HFFc6 (cell line): Measurements from ENCODE around the gene RELN. TPM values are rescaled to one million over a fixed set of nuclear protein-coding genes. Genes with fewer than 3 reads are reported as not detected.

Source experiments
- DNase-seq: peaks from one replicate; pipeline ENCODE4 v3.0.0-alpha.2; 2018
- H3K27ac Mint-ChIP-seq: 2 replicates; pipeline ENCODE4 v1.8.0; 2020; ENCODE audit warnings: mild to moderate bottlenecking, mixed read lengths
- H3K27me3 Mint-ChIP-seq: 2 replicates; pipeline ENCODE4 v1.8.0; 2021; ENCODE audit warnings: mild to moderate bottlenecking, moderate library complexity, mixed read lengths; ENCODE audit not compliant: insufficient read depth
- H3K36me3 Mint-ChIP-seq: 2 replicates; pipeline ENCODE4 v1.8.0; 2021; ENCODE audit warnings: low read depth, mixed read lengths
- H3K4me1 Mint-ChIP-seq: 2 replicates; pipeline ENCODE4 v1.8.0; 2020; ENCODE audit warnings: low read depth, mixed read lengths
- H3K4me3 Mint-ChIP-seq: 2 replicates; pipeline ENCODE4 v1.8.0; 2020; ENCODE audit warnings: mild to moderate bottlenecking, moderate library complexity, mixed read lengths
- H3K9me3 Mint-ChIP-seq: 2 replicates; pipeline ENCODE4 v1.8.0; 2020; ENCODE audit warnings: mild to moderate bottlenecking, mixed read lengths
- total RNA-seq, 6 experiments: library from RNA; stranded (reverse); fragmentation: NEBNext Ultra II Directional; extraction: Animal tissue kit (Norgen Biotek cat#: 25700); gene quantifications; 2 replicates in 1 of 6; 3 replicates in 5 of 6; pipeline ENCODE4 v1.2.3, GENCODE V29; 2021
- TF ChIP-seq, protein P1 (sequence below): fragments of 200-600 bp; sonication (generic); IDR thresholded peaks from 2 replicates; pipeline ENCODE4 v1.5.0; 2021; ENCODE audit warnings: antibody characterized with exemption, mild to moderate bottlenecking

Gene RELN
- total RNA-seq, 6 experiments from 2014 or later: 0.02 to 0.24 (median 0.03) TPM

- Mint-ChIP-seq H3K4me1 (peaks cover 6% of the 10 kb centered on the region), H3K4me3 (no peak overlapping the region), H3K27me3 (peaks cover 26% of the 10 kb centered on the region)
These were observed 1.9 kb upstream of the RELN start for GRCh38 chr7:103991406-103991805.

DNA sequence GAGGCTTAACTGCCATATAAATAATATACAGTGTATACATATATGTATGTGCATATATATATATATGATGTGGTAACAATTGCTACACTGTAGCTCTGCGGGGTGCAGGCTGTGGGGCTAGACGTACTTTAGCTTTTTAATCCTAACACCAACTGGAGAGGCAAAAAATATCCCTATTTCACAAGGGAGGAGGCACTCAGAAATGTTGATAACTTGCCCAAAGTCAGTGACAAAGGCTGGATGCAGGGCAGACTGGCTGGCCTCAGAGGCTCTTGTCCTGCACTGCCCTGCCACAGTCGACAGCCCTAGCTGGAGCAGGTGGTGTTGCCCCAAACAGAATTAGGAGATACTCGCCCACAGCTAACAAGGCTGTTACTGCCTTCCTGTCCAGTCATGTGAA, 1.5 kb upstream of the RELN start:
- no peak overlapping the region for H3K4me3 Mint-ChIP-seq
- H3K27ac Mint-ChIP-seq: no peak overlapping the region
- H3K9me3 Mint-ChIP-seq: no peaks in the 10 kb centered on the region
- H3K27me3 Mint-ChIP-seq: peaks cover 26% of the 10 kb centered on the region
- DNase-seq: no peak
- H3K4me1 Mint-ChIP-seq: peaks cover 6% of the 10 kb centered on the region
- H3K36me3 Mint-ChIP-seq: no peaks in the 10 kb centered on the region
- TF ChIP-seq, protein P1, sequence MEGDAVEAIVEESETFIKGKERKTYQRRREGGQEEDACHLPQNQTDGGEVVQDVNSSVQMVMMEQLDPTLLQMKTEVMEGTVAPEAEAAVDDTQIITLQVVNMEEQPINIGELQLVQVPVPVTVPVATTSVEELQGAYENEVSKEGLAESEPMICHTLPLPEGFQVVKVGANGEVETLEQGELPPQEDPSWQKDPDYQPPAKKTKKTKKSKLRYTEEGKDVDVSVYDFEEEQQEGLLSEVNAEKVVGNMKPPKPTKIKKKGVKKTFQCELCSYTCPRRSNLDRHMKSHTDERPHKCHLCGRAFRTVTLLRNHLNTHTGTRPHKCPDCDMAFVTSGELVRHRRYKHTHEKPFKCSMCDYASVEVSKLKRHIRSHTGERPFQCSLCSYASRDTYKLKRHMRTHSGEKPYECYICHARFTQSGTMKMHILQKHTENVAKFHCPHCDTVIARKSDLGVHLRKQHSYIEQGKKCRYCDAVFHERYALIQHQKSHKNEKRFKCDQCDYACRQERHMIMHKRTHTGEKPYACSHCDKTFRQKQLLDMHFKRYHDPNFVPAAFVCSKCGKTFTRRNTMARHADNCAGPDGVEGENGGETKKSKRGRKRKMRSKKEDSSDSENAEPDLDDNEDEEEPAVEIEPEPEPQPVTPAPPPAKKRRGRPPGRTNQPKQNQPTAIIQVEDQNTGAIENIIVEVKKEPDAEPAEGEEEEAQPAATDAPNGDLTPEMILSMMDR: no peak

More at GRCh38 chr7:103991406-103991805, 1.9 kb upstream of the RELN start:
- H3K9me3 Mint-ChIP-seq: no peaks in the 10 kb centered on the region
- no peaks in the 10 kb centered on the region for H3K36me3 Mint-ChIP-seq
- no peak for DNase-seq
- TF ChIP-seq, protein P1: no peak
- H3K27ac Mint-ChIP-seq: no peak overlapping the region

GRCh38 chr7:103989785-103990767, 618 bp upstream of the RELN start:
- H3K9me3 Mint-ChIP-seq: no peaks in the 10 kb centered on the region
- peaks cover 6% of the 10 kb centered on the region for H3K4me1 Mint-ChIP-seq
- no peak for DNase-seq
- no peaks in the 10 kb centered on the region for H3K36me3 Mint-ChIP-seq
- TF ChIP-seq, protein P1: no peak
- H3K27ac Mint-ChIP-seq: no peak overlapping the region
- peaks cover 26% of the 10 kb centered on the region for H3K27me3 Mint-ChIP-seq
- peak overlapping the region; percentile 76 for H3K4me3 Mint-ChIP-seq

DNA sequence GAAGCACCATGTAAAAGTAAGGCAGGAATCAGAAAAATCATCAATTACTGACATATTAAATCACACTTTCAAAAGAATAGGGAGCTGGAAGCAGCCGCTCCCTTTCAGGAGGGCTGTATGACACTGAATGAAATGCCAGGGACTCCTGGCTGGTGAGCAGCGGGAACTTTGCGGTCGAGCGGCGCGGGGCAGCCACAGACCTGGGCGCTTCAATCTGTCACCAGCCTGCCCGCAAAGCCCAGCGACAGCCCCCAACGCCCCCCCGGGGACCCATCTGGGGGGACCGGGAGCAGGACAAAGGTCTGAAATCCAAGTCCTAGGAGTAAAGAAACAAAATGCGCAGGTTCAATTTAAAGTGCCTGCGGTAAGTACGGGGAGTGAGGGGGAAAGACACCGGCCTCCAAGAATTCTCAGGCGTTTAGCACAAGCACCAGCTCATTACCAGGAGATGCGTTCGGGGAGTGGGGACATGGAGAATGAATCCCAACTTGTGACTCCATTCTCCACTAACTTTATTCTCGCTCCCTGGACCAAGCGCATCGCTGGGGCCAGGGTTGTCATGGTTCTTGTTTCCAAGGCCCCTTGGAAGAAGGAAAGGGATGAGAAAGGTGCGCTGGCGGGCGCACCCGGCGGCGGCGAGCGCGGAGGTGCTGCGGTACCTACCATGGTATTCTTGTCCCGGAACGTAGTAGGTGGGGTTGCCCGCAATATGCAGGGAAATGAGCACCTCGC, 824 bp downstream of the RELN start:
- Mint-ChIP-seq H3K4me1 (peaks cover 6% of the 10 kb centered on the region), H3K36me3 (no peaks in the 10 kb centered on the region), H3K27ac (no peak overlapping the region), H3K4me3 (no peak overlapping the region), H3K27me3 (peaks cover 26% of the 10 kb centered on the region), H3K9me3 (no peaks in the 10 kb centered on the region)
- no peak for DNase-seq
- TF ChIP-seq, protein P1: no peak

- no peak for DNase-seq
- H3K36me3 Mint-ChIP-seq: no peaks in the 10 kb centered on the region
- H3K27ac Mint-ChIP-seq: no peak overlapping the region
- H3K27me3 Mint-ChIP-seq: peaks cover 26% of the 10 kb centered on the region
- peaks cover 6% of the 10 kb centered on the region for H3K4me1 Mint-ChIP-seq
- no peak overlapping the region for H3K4me3 Mint-ChIP-seq
- H3K9me3 Mint-ChIP-seq: no peaks in the 10 kb centered on the region
- TF ChIP-seq, protein P1: no peak
These were observed 2.0 kb downstream of the RELN start for GRCh38 chr7:103987451-103987850.
